Activated CD8-positive, alpha-beta memory T cell treated with anti-CD3 and anti-CD28 coated beads for 1 hour (primary cell): ENCODE data around the gene USP12.
A peak's percentile ranks its signal among the peaks of the same experiment; 100 is the strongest.
"Not testable (repeated sequence)": the region's sequence is repeated elsewhere in the genome, so short reads cannot be mapped to it uniquely, and the experiment has no call there.

Experiments
- DNase-seq, 2 donors: peaks; one replicate each; pipeline ENCODE4 v3.0.0-alpha.2; 2020; ENCODE audit warnings: low read depth in 1 of 2; ENCODE audit errors: extremely low read depth in 1 of 2

Gene USP12

DNA sequence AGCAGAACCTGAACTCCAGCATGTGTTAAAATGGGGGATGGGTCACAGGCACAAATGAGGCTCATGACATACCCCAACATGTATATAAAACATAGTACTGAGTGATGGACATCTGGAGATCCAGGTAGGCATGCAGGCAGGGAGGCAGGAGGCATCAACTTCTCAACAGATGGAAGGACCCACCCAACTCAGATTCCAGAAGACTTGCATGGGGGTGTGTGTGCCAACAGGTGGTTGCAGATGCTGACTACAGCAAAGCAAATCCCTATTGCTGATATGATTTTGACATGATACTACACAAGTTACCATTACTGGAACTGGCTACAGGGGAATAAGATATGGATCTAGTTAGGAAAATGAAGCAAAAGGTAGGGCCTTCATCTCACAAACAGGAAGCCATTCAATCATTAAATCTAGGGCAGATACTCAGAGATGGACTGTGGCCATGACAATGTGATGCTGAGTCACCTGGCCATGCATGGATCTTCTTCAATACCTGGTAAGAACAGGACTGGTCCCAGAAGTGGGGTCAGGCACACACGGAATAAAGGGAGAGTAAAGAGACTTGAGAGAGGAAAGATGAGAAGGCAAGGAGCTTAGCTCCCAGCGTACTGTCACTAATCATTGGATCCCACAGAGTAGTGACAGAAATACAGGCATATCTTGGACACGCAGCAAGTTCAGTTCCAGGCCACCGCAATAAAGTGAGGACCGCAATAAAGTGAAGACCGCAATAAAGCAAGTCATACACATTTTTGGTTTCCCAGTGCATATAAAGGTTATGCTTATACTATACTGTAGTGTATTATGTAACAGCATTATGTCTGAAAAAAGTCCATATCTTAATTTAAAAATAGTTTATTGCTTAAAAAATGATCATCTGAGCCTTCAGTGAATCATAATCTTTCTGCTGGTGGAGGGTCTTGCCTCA, 91.3 kb downstream of the USP12 start:
- DNase-seq, result no peak

DNA sequence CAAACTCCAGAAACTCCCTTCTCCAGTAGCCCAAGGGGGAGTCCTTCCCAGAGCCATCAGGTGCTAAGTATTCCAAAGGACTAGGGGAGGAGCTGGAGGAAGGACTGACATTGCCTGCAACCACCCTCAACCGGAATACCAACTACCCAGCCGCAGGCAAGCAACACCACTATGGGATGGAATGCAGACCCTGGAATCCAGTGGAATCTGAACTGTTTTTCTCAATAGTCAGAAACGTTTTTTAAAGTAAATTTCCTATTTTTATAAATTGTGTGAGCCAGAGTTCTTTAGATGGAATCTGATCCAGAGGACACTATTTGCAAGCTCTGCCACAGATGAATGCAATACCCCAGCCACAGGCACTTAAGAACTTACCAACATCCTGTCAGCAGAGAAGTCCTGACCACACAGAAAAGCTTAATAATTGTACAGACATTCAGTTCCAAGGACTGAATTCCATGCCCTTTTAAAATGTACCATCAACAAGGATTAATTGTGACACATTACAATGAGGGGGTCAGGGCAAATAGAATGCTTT, 92.1 kb downstream of the USP12 start:
- no peak for DNase-seq

DNA sequence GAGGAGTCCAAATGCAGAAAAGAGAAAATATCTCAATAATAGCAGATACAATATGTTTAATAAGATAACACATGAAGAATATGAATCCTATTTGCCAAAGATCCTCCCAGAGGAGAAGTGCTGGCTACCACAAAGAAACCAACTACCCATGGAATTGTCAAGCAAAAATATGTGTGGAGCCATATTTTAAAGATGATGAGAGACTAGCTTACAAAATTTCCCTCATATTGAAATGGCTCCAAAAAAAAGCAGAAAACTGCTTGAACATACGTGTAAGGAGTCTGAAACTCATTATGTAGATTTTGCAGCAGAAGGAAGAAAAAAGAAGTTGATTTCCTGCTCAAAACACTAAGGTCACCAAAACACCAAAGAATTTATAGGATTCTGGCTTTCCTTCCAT, 94.2 kb downstream of the USP12 start:
- DNase-seq, result no peak

DNA sequence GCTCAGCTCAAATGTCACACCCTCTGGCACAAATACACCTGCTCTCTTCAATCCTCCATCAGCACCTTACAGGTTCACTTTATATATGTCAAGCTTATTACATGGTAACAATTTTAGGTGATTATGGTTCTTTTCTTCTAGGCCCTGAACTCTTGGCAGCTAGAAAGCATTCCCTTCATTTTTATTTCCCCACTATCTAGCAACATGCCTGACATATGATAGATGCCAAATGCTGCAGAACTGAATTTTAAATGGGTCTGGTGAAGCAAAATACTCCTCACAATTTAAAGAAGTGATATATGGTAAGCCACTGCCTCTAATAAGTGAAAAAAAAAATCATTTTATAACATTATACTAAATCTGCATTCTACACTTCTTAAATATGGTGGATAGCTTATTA, 95.2 kb downstream of the USP12 start:
- no peak for DNase-seq

DNA sequence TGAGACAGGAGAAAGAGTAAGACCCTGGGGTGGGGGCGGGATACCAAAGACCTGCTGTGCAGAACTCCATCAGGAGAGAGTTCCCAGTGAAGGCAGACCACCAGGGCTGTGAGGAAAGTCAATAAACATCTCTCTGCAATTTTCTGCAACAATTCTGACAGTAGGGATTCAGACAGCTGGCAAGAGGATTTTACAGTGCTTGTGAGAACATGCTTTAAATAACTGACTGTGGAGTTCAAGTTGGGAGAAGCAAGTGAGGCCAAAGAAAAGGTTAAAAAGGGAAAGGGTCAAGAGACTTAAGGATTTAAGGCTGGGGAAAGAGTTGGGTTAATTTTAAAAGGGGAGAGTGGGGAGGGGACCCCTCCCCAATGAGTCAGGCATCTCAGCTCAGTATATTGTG, 98.4 kb downstream of the USP12 start:
- no peak for DNase-seq

DNA sequence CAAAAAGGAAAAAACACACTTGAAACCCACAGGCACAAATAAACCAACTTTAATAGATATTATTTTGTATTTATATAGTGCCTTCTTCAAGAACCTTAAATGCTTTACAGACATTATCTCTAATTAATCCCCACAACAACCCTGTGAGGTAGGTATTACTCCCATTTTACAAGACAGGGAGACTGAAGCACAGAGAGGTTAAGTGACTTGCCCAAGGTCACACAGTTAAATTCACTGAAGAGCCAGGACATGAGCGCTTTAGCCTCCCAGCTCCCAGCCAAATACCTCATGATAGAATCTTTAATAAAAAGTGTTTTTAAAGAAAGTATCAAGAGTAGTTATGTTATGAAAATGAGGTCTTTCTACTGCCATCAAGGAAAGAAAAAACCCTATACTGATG, 105.5 kb downstream of the USP12 start:
- not testable (repeated sequence) for DNase-seq

DNA sequence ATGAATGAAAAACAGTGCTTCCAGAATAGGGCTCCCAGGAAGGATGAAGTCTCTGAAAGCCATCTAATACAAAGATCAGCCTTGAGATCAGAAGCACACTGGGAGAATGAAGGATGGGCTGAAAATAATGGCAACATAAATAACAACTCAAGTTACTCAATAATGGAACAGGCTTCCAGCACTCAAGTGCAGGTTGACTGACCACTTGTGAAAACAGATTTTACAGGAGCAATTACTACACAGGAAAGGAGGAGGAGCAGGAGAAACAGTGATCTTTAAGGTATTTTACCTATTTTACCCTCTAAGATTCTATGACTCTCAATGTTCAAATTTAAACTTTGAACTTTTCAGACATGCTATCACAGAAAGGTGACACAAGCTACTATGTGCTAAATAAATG, 106.0 kb downstream of the USP12 start:
- no peak for DNase-seq

DNA sequence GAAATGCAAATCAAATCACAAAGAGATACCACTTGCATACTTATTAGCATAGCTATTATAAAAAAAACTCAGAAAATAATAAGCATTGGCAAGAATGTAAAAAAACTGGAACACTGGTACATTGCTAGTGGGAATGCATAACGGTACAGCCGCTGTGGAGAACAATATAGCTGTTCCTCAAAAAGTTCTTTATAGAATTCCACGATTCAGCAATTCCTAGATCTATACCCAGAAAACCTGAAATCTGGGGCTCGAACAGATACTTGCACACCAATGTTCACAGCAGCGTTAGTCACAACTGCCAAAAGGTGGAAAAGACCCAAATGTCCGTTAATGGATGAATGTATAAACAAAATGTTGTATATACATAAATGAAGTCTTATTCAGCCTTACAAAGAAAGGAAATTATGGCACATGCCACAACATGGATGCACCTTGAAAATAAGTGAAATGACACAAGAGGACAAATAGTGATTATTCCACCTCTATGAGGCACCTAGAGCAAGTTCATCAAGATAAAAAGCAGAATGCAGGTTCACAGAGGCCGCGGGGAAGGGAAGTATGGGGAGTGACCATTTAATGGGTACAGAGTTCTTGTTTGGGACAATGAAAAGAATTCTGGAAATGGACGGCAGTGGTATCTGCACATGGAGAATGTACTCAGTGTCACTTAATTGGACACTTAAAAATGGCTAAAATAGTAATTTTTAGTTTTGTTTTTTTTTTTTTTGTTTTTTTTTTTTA, 107.2 kb downstream of the USP12 start:
- DNase-seq, result no peak

DNA sequence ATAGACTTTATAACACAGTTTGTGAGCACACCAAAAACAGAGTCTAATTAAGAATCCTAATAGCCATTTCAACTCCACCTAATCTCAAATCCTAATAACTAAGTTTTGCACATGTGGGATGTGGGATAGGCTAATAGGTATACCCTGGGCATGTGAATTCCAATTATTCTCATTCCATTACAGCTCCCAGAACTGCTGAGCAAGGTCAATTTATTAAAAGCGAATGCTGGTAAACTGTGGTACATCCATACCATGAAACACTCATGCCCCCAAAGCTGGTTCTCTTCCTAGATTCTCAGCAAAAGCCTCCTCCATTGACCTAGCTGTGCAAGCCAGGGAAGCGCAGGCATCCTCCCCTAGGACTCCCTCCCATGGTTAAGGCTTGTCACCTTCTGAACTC, 113.8 kb downstream of the USP12 start:
- no peak for DNase-seq

DNA sequence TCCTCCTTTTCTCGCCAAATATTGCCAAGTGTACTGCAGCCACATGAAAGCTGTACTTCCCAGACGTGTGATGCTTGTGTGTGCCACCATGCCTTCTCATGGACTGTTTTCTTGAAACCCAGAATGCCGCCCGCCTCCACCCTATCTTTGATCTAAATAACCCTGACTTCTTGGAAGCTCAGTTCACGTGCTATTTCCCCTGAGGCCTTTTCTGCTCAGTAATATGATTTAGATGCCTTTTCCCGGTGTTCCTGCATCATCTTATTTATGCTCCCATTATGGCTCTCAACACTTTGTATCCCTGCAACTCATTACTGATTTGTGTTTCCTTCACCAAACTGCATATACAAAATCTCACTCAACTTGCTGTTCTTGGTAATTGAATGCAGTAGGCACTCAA, 116.1 kb downstream of the USP12 start:
- DNase-seq, result no peak

DNA sequence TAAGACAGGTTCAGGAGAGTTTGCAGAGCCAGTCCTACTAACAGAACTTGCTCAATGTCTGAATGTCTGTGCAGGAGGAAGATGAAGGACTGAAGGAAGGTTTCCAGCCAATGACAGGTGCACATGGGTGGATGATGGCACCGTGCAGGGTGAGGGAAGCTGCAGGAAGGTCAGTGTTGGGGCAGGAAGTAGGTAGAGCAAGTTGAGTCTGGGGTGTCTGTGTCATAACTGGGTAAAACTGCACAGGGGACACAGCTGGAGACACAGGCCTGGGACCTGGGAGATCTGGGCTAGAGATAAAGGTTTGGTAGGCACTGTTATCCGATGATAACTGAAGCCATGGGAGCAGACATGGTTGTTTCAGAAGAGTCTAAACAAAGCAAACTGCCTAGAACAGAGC, 116.9 kb downstream of the USP12 start:
- DNase-seq, result no peak

DNA sequence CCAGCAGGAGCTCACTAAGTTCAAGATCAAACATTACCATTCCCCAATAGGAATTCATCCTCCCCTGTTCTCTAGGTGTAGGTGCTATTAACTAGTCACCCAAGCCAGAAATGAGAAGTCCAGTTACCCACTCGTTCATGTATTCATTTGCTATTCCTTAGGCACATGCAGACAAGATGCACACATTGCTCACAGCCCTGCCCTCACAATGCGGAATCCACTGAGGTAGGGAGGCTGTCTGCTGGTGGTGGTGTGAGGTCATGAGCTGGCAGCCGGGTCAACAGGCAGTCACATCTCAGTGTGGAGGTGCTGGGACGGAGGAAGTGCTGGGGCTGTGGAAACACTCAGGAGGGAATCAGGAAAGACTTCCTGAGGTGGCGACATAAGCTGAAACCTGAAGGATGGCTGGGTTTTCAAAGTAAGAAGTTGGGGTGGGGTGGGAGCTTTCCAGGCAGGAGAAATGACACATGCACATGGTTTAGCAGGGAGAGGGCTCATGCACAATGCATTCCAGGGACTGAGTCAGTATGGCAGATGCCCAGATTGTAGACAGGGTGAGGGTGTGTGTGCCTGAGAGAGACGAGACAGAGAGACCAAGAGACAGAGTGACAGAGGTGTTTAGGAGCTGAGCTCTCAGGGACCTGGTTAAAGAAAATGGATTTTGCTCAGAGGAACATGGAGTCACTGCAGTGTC, 117.6 kb downstream of the USP12 start:
- no peak for DNase-seq

DNA sequence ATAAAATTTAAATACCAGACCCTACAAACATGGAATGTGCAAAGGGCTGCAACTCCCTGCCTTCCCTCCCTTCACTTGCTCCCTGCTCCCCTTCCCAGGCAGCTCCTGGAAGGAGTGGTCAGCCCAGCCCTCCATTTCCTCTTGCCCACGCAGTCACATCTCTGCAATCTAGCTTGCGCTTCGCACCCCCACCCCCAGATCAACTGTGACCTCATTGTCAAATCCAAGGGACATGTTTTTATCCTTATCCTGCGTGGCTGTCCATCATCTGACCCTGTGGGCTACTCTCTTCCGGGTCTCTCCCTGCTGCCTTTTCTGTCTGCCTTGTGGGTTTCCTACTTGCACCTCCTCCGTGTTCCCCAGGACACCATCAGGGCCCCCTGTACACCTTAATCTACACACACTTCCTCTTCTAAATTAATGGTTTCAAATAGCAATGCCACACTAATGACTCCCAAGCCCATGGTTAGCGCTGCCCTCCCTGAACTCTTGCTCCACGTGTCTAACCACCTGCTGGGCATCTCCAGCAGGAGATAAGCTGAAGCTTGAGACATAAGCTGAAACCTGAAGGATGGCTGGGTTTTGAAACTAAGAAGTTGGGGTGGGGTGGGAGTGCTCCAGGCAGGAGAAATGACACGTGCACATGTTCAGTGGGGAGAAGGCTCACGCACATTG, 118.3 kb downstream of the USP12 start:
- DNase-seq, result no peak

DNA sequence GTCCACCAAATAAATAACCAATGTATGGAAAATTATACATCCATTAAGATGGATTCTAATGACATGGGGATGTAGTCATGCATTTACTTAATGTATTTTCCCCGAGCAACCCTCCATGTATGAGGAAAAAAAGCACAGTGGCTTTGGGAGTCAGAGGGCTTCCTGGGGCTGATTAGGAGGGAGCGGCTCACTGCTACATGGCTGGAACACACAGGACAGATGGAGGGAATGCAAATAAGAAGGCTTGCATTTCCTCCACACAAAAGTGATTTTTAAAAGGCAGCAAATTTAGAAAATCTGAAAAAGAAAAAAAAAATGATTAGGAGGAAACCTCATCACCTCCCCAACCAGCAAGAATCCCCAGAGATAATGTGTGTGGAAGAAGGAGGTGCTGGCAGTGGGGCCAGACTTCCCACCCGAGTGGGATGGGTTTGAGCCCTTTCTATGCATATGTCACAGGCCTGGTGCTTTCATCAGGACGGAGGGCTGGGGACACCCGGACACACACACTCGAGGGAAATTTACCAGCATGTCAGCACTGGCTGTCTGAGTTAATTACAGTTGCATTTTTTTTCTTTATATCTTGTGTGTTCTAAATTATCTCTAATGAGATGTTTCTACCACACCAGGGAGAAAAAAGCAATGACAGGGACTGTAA, 118.9 kb downstream of the USP12 start:
- DNase-seq, result no peak

DNA sequence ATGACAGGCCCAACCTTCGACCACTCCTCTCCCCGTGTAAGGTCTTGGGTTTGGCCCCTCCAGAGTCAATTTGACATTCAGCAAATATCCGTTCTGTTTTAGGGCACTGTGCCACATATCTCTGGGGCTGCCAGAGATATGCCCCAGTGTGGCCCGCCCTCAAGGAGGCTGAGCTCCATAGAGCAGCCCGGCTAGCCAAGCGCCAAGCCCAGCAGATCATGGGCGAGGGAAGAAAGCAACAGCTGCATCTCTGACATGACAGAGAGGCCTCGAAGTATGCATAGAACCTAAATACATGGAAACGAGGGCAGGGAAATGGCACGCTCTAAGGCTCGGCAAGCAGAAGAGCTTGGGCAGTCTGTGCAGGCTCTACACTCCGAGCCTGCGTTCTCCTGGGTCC, 124.5 kb downstream of the USP12 start:
- DNase-seq, result no peak

DNA sequence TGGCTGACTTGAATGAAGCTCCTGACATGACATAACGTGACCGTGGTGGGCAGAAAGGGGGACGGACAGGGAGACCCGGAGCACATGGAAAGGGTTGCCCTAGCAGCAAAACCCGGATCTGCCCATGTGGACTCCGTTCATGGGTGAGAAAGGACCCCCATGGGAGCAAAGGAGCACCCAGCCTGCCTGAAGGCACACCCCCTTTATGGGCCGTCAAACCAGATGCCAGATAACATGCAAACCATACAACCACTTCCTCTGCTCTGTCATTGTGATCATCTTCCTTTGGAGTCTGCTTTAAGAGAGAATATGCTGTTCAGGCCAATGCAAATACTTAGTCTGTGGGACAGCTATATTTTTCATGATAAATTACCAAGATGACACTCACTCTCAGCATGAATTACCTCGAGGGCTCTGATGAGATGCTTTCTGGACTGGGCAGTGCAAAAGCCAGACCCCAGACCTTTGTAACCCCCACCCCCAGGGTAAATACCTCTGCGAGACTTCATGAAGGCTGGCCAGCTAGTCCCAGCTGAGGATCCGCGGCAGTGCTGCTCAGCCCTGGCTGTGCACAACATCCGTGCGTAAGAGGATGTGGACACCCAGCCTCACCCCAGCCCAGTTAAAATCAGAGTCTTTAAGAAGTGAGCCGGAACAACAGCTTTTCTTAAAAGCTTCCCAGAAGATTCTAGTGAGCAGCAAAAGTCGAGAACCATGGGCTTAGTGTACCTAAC, 126.6 kb downstream of the USP12 start:
- DNase-seq, result peak in 1 of 2 donors; percentile 5

DNA sequence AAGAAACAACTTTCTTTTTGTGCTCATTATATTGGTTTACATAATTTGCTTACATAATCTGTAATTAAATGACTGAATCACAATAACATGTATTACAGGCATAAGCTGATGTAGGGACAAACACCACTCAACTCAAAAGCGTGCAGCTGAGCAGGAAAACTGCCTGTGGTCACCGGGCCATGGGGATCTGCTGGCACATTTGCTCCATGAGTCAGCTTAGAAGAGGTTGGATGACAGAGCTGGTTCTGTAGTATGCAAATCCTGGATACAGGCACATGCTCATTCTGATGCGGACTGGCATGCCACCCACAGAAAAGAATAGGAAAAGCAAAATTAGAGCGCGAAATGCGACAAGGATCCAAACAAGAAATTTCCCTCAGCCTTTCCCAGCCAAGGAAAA, 128.6 kb downstream of the USP12 start:
- DNase-seq, result no peak

DNA sequence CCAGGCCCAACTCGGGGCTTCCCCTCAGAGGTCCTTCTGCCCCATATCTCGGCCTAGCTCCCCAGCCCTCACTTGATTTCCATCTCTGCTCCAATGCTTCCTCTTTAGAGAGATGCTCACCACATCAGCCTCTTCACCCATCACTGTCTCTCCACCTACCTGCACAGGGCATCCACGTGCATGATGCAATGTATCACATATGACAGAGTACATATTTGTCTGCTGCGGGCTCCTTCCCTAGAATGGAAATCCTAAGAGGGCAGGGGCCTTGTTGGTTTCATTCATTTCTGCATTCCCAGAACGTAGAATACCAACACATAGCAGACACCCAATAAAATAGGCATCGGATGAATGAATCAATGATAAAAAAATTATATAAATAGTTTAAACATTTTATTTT, 130.3 kb downstream of the USP12 start:
- no peak for DNase-seq

DNA sequence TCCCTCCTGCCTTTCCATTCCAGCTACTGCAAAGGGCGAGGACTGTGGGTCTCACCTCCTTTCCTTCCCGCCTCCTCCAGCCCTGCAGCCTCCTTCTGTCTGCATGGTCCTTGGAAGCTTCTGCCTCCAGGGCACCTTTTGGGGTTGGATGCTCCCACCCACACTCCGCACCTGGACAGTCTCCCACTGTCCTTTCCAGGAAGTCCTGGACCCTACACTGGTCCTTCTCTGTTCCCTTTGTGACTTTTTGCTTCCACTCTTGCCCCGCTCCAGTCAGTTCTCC, 130.8 kb downstream of the USP12 start:
- DNase-seq, result no peak

DNA sequence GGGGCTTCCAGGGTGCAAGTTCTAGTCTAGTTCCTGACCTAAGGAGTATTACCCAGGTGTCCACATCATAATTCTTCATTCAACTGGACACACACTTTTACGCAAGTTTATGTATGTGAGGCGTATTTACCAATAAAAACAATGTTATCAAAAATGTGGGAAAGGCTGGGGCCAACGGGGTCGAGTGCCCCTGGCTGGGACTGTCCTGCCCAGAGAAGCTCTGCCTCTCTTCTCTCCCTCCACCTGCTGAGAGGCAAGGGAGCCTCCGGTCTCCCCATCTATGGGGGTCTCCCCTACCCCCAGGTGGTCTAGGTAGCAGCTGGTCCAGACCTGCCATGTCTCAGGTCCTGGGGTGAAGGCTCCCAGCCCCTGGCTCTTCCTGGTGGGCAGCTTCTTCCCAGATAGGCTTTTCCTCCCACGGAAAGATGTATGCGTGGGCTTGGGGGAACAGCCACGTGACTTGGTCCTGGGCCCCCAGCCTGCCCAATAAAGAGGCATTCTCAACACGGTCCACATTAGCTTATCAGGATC, 132.4 kb downstream of the USP12 start:
- no peak for DNase-seq
